Activated CD8-positive, alpha-beta memory T cell treated with anti-CD3 and anti-CD28 coated beads, Interleukin-2, amount 50 U/mL, for 24 hours (primary cell): ENCODE measurements around the gene SLC44A4.
"Not testable (repeated sequence)": the region's sequence is repeated elsewhere in the genome, so short reads cannot be mapped to it uniquely, and the experiment has no call there.

Source experiments
- DNase-seq: peaks from one replicate; pipeline ENCODE4 v3.0.0-alpha.2; 2020; ENCODE audit errors: extremely low read depth

The SLC44A4 gene

DNA sequence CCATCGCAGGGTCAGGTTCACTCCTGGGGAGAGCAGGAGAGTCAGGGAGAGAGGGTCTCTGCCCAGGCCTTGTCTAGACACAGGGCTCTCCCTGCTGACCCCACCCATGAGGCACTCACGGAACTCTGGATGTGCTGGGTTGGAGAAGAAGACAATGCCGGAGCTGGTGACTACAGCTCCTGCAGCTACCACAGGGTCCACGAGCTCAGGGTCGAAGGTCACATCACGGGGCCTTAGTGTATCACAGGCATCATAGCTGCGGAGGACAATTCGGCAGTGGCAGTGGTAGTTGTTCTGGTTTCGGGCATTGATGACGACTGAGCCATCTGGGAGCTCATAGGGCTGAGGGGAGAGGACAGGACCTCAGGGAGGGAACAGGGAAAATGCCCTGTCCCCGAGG is 18.9 kb downstream of the SLC44A4 start:
- DNase-seq: no peak

DNA sequence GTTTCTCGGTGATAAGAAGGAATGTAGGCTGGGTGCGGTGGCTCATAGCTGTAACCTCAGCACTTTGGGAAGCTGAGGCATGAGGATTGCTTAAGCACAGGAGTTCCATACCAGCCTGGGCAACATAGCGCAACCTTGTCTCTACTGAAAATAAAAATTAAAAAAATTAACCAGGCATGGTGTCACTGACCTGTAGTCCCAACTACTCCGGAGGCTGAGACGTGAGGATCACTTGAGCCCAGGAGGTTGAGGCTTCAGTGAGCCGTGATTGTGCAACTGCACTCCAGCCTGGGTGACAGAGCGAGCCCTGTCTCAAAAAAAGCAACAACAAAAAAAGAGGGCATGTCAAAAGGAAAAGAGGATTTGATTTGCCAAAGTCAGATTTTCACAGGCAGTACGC is 20.1 kb downstream of the SLC44A4 start:
- DNase-seq: no peak

GRCh38 chr6:31857774-31858173 is 21.0 kb downstream of the SLC44A4 start:
- DNase-seq: not testable (repeated sequence)

DNA sequence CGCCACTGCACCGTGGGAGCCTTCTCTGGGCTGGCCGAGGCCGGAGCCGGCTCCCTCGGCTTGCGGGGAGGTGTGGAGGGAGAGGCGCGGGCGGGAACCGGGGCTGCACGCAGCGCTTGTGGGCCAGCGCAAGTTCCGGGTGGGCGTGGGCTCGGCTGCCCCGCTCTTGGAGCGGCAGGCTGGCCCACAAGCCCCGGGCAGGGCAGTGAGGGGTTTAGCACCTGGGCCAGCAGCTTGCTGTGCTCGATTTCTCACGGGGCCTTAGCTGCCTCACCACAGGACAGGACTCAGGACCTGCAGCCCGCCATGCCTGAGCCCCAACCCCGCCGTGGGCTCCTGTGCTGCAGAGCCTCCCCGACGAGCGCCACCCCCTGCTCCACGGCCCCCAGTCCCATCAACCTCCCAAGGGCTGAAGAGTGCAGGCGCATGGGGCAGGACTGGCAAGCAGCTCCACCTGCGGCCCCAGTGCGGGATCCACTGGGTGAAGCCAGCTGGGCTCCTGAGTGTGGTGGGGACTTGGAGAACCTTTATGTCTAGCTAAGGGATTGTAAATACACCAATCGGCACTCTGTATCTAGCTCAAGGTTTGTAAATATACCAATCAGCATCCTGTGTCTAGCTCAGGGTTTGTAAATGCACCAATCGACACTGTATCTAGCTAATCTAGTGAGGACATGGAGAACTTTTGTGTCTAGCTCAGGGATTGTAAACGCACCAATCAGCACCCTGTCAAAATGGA is 26.6 kb downstream of the SLC44A4 start:
- not testable (repeated sequence) for DNase-seq

DNA sequence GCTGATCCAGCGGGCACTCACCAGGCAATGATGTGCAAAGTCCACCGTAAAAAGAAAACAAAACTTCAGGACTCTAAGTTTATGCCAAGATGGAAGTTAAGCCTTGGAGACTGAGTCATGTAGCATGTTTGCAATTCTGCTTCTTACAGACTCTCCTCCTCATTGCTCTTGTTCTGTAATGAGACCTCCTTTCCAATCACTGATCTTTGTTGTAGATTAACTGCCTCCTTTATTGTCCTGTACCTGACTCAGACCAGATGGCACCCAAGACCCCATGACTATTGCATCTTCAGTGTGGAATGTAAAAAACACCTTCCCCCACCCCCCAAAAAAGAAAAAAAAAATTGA is 27.3 kb downstream of the SLC44A4 start:
- no peak for DNase-seq

DNA sequence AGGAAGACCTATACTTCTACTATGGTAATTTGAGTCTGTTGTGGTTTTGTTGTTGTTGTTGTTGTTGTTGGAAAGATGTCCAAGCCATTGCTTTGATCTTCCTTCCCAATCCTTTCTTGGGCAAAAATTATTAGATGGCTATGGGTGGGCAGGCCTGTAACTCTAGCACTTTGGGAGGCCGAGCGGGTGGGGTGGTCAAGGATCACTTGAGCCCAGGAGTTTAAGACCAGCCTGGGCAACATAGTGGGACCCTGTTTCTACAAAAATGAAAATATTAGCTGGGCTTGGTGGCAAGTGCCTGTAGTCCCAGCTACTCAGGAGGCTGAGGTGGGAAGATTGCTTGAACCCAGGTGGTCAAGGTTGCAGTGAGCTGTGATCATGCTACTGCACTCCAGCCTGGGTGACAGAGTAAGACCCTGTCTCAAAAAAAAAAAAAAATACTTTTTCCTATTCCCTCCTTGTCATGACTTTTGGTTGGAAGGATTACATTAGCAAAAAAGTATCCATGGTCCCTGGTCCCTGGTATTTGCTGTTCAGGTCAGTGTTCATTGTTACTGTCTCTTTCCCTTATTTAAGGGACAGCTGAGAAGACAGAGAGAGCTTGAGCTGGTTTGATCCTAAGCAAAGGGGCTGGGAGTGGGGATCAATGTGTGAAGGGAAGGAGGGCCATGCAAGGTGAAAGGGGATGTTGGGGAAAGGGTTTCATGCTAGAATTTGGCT is 27.9 kb downstream of the SLC44A4 start:
- DNase-seq: no peak

DNA sequence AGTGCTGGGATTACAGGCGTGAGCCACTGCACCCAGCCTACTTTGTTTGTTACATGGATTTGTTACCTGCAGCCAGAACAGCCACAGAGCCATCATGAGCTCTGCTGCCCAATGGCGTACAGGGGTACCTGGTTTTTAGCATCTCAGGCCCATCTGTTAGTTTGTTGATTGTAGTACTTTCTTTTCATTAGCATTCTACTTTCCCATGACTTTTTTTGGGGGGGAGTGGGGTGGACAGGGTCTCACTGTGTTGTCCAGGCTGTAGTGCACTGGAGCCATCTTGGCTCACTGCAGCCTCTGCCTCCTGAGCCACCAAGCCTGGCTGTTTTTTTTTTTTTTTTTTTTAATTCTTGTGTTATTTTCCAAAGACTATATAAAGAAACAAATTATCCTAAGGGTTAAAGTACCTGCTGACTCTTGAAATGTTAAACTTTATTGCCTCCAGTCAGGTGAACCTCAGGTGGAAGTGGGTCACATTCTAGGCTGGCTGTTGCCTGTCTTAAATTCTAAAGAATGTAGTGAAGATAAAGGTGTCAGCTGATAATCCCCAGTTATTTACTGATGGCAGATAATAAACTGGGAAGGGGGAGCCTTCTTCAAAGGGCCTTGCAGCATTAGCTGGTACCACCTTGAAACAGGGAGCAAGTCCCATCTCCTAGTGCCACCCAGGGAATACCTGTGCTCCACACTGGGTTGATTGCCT is 31.4 kb downstream of the SLC44A4 start:
- DNase-seq: no peak

DNA sequence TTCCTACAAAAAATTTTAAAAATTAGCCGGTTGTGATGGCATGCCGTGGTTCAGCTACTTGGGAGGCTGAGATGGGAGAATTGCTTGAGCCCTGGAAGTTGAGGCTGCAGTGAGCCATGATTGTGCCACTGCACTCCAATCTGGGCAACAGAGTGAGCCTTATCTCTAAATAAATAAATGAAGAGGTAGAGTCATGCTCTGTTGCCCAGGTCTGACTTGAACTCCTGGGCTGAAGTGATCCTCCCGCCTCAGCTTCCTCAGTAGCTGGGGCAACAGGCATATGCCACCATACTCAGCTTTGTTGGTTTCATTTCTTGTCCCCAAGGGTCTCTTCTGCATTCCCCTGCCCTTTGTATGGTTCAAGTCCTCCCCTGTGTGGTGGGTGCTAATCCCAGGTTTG is 34.3 kb downstream of the SLC44A4 start:
- no peak for DNase-seq

DNA sequence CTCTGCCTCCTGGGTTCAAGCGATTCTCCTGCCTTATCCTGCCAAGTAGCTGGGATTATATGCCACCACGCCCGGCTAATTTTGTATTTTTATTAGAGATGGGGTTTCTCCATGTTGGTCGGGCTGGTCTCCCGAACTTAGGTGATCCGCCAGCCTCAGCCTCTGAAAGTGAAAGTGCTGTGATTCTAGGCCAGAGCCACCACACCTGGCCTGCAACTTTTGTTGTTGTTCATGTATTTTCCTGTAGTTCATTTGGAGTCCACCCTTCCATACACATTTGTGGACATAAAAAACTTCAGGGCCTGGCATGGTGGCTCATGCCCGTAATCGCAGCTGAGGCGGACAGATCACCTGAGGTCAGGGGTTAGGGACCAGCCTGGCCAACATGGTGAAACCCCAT is 36.7 kb downstream of the SLC44A4 start:
- no peak for DNase-seq

DNA sequence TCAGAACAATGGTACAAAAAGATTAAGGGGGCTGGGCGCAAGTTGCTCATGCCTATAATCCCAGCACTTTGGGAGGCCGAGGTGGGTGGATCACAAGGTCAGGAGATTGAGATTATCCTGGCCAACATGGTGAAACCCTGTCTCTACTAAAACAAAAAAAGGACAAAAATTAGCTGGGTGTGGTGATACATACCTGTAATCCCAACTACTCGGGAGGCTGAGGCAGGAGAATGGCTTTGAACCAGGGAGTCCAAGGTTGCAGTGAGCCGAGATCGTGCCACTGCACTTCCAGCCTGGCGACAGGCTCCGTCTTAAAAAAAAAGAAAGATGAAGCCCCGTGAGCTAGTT is 39.0 kb downstream of the SLC44A4 start:
- not testable (repeated sequence) for DNase-seq

DNA sequence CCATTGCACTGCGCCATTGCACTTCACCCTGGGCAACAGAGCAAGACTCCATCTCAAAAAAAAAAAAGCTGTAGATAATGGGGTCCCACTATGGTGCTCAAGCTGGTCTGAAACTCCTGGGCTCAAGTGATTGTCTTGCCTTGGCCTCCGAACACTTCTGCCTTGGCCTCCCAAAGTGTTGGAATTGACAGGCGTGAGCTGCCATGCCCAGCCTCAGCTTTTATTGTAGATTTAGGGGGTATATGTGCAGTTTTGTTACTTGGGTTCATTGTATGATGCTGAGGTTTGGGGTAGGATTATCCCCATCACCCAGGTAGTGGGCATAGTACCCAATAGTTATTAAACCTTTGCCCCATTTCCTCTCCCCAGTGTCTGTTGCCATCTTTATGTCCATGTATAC is 39.8 kb downstream of the SLC44A4 start:
- DNase-seq: no peak

GRCh38 chr6:31838114-31838553 is 40.7 kb downstream of the SLC44A4 start:
- not testable (repeated sequence) for DNase-seq

DNA sequence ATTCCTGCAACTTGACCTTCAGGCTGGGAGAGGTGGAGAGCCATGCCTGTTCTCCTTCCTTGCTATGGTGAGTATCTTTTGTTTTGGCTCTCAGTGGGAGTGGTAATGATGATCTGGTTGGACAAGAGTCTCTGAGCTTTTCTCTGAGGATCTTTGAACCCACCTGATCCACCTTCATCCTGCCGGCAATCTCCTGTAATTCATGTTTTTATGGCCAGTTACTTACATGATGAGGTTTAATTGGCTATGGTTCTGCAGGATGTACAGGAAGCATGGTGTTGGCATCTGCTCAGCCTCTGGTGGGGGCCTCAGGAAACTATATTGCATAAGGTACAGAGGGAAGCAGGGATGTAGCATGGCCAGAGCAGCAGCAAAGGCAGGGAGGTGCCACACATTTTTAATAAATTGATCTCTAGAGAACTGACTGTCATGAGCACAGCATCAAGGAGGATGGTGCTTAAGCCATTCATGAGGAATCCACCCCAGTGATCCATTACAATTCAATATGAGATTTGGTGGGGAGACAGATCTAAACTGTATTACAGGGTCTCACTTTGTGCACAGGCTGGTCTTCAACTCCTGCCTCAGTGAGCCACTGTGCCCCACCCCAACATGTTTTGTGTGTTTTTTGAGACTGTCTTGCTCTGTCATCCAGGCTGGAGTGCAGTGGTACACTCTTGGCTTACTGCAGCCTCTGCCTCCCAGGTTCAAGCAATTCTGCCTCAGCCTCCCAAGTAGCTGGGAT is 41.3 kb downstream of the SLC44A4 start:
- no peak for DNase-seq

- DNase-seq: no peak
These were observed 42.1 kb downstream of the SLC44A4 start for GRCh38 chr6:31836474-31837368.

DNA sequence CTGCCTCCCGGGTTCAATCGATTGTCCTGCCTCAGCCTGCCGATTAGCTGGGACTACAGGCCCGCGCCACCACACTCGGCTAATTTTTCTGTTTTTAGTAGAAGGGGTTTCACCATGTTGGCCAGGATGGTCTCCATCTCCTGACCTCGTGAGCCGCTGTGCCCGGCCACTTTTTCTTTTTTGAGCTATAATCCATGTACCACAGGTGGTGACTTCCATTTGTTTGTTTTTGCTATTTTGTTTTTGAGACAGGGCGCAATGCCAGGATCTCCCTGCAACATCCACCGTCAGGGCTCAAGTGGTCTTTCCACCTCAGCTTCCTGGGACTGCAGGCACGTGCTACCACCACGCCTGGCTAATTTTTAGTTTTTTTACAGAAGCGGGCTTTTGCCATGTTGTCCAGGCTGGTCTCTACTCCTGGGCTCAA is 42.7 kb downstream of the SLC44A4 start:
- DNase-seq: no peak

DNA sequence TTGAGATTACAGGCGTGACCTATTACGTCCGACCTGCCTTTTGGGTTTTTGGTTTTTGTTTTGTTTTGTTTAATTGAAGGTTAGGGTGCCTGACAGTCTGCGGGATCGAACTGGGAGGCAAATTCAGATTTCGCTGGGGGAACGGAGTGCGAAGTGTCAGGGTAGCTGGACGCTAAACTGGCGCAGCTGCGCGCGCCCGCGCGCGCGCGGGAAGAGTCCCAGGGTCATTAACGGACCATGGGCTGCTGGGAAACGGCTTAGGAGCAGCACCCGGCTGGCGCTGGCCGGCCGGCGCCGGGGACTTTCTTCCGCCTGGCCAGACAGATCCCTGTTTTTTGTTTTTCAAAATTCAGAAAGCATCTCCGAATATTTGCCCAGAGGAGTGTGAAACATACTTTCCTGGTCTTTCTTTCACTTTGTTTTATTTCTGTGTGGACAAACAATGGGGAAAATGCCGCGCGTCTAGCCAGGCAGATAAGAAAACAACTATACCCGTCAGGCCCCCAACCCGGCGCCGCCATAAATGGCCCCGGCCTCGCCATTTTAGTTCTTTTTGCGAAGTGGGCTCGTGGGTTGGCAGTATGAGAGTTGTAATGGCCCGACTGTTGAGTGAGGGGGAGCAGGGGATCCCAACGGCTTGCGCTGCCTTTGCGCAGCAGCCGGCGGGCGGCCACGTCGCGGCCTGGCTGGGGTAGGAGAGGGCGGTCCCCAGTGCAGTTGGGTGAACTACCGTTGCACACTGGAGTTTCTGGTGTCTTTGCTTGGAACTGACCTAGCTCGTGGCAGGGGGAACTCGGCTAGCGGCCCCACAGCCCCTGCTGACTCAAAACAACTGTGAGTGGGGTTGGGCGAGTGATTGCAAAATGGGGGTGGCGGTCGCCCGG is 44.2 kb downstream of the SLC44A4 start:
- no peak for DNase-seq

DNA sequence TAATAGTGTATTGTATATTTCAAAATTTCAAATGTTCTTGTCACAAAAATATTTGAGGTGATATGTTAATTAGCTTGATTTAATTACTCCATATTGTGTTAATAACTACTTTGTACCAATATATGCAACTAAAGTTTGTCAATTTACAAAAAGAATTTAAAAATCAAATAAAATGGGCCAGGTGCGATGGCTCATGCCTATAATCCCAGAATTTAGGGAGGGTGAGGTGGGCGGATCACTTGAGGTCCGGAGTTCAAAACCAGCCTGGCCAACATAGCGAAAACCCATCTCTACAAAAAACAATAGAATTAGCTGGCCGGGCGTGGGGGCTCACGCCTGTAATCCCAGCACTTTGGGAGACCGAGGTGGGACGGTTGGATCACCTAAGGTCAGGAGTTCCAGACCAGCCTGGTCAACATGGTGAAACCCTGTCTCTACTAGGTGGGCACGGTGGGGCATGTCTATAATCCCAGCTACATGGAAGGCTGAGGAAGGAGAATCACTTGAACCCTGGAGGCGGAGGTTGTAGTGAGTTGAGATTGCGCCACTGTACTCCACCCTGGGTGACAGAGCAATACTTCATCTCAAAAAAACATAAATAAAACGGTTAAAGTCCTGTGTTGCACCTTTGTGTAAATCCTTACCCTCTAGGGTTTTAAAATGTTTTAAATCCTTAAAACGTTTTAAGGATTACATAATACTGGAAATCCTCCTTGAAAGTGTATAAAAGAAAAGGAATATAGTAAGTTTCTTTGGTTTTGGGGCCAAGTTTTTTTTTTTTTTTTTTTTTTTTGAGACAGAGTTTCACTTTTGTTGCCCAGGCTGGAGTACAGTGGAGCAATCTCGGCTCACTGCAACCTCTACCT is 47.2 kb downstream of the SLC44A4 start:
- no peak for DNase-seq

DNA sequence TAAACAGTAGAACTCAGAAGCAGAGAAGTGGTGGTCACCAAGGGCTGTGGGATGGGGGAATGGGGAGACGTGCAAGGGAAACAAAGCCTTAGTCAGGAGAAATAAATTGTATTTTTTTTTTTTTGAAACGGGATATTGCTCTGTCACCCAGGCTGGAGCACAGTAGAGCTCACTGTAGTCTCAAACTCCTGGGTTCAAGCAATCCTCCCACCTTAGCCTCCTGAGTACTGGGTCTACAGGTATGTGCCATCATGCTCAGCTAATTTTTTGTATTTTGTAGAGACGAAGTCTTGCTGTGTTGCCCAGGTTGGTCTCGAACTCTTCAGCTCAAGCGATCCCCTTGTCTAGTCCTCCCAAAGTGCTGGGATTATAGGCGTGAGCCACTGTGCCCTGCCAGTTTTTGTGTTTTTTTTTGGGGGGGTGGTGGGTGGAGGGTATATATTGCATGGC is 47.9 kb downstream of the SLC44A4 start:
- no peak for DNase-seq

DNA sequence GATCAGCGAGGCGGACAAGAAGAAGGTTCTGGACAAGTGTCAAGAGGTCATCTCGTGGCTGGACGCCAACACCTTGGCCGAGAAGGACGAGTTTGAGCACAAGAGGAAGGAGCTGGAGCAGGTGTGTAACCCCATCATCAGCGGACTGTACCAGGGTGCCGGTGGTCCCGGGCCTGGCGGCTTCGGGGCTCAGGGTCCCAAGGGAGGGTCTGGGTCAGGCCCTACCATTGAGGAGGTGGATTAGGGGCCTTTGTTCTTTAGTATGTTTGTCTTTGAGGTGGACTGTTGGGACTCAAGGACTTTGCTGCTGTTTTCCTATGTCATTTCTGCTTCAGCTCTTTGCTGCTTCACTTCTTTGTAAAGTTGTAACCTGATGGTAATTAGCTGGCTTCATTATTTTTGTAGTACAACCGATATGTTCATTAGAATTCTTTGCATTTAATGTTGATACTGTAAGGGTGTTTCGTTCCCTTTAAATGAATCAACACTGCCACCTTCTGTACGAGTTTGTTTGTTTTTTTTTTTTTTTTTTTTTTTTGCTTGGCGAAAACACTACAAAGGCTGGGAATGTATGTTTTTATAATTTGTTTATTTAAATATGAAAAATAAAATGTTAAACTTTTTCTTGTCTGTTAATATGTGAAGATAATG is 49.0 kb downstream of the SLC44A4 start:
- no peak for DNase-seq
